K562 (cell line): ENCODE measurements around the gene CGNL1. TPM values are rescaled to one million over a fixed set of nuclear protein-coding genes. Genes with fewer than 3 reads are reported as not detected.

Experiments
- ATAC-seq: fragments of 200-7000 bp; cut with Tn5 transposase; 3 replicates; pipeline ENCODE4 v1.9.1; 2020; ENCODE audit warnings: moderate library complexity
- BruUV-seq: library from RNA; stranded (reverse); fragments of 400-500 nt; replicated peaks from 2 replicates; lab custom pipeline; 2021; lab: Mats Ljungman, UMichigan
- CTCF ChIA-PET: fragments of 300-600 bp; formaldehyde crosslinking; extraction: SDS; loops from one replicate; lab custom pipeline; 2021; ENCODE audit warnings: low intra/inter-chr PET ratio; lab: Yijun Ruan, JAX
- POLR2A ChIA-PET: fragments of 300-600, 350-650 bp; sonication (Branson Sonifier 250); formaldehyde crosslinking; extraction: SDS; loops from one replicate; lab custom pipeline; 2021; ENCODE audit warnings: antibody characterized with exemption, inconsistent platforms; lab: Yijun Ruan, JAX
- DNase-seq, 4 experiments: peaks; one replicate each; pipeline versions ENCODE4 v3.0.0 to v3.0.0-alpha.2; 2011 to 2018; ENCODE audit warnings: low spot score in 3 of 4, mixed read lengths in 3 of 4; ENCODE audit errors: extremely low read depth in 1 of 4
- FAIRE-seq: peaks from 2 replicates; lab custom pipeline; 2011; peaks lifted over from hg19 to GRCh38; lab: Jason Lieb, UNC
- H2AFZ ChIP-seq: 2 replicates; pipeline ENCODE4 v1.6.0; 2011; ENCODE audit warnings: low read depth, low read length, control low read depth, inconsistent platforms
- H3K27ac ChIP-seq: fragments of 200-600 bp; 3 replicates; pipeline ENCODE4 v1.8.0; 2011; ENCODE audit warnings: low read depth, mild to moderate bottlenecking, control low read depth, inconsistent platforms, low read length, moderate library complexity, mixed read lengths; ENCODE audit errors: extremely low read depth
- H3K27me3 ChIP-seq, 2 experiments: fragments of 300-600 bp in 1 of 2; 2 replicates in 1 of 2; 3 replicates in 1 of 2; pipeline versions ENCODE4 v1.6.0 to v1.8.0; 2011; ENCODE audit warnings: inconsistent platforms in 2 of 2, low read length in 2 of 2, mild to moderate bottlenecking in 1 of 2, mixed read lengths in 1 of 2, moderate library complexity in 1 of 2; ENCODE audit not compliant: control insufficient read depth in 2 of 2, insufficient read depth in 2 of 2
- H3K36me3 ChIP-seq: fragments of 300-600 bp; 3 replicates; pipeline ENCODE4 v1.8.0; 2011; ENCODE audit warnings: mild to moderate bottlenecking, low read length, inconsistent platforms; ENCODE audit not compliant: control insufficient read depth, insufficient read depth
- H3K4me1 ChIP-seq, 2 experiments: fragments of 200-600 bp in 1 of 2; replicated peaks in 1 of 2; 2 replicates in 1 of 2; 3 replicates in 1 of 2; pipeline versions ENCODE4 v1.5.1 to v1.8.0; 2011; ENCODE audit warnings: inconsistent platforms in 2 of 2, low read length in 2 of 2, mild to moderate bottlenecking in 1 of 2, mixed read lengths in 1 of 2, moderate library complexity in 1 of 2; ENCODE audit not compliant: control insufficient read depth in 2 of 2, insufficient read depth in 2 of 2
- H3K4me2 ChIP-seq: 2 replicates; pipeline ENCODE4 v1.6.1; 2011; ENCODE audit warnings: low read length, control low read depth, inconsistent platforms, mixed read lengths; ENCODE audit not compliant: insufficient read depth
- H3K4me3 ChIP-seq: fragments of 200-600 bp; sonication (generic), shearing (Covaris generic); 2 replicates; pipeline ENCODE4 v1.5.1; 2016; ENCODE audit warnings: control low read depth, inconsistent platforms
- H3K79me2 ChIP-seq: fragments of 200-600 bp; 3 replicates; pipeline ENCODE4 v1.8.0; 2011; ENCODE audit warnings: low read length, inconsistent platforms; ENCODE audit not compliant: control insufficient read depth, insufficient read depth
- H3K9ac ChIP-seq, 2 experiments: 2 replicates each; pipeline versions ENCODE4 v1.6.0 to v1.6.1; 2011; ENCODE audit warnings: low read depth in 2 of 2, low read length in 2 of 2, control low read depth in 1 of 2, inconsistent platforms in 1 of 2, mild to moderate bottlenecking in 1 of 2, mixed read lengths in 1 of 2; ENCODE audit not compliant: insufficient read depth in 1 of 2
- H3K9me1 ChIP-seq: one replicate; pipeline ENCODE4 v1.6.0; 2011; ENCODE audit warnings: inconsistent platforms, mild to moderate bottlenecking, low read length, moderate library complexity; ENCODE audit not compliant: control insufficient read depth, insufficient read depth
- H3K9me3 ChIP-seq: replicated peaks from 2 replicates; pipeline ENCODE4 v1.5.1; 2011; ENCODE audit warnings: low read depth, low read length, inconsistent platforms; ENCODE audit not compliant: control insufficient read depth, insufficient read depth
- H4K20me1 ChIP-seq: replicated peaks from 2 replicates; pipeline ENCODE4 v1.6.1; 2011; ENCODE audit warnings: low read length, inconsistent platforms, mixed read lengths; ENCODE audit not compliant: control insufficient read depth, insufficient read depth
- CTCF ChIP-seq, 3 experiments: IDR thresholded peaks in 2 of 3; conservative IDR thresholded peaks in 1 of 3; 2 replicates each; pipeline ENCODE4 v1.5.1; 2011 to 2012; ENCODE audit warnings: low read length in 3 of 3, mild to moderate bottlenecking in 3 of 3, control low read depth in 2 of 3, improper control_type of control experiment in 1 of 3, inconsistent platforms in 1 of 3, low read depth in 1 of 3, mixed read lengths in 1 of 3, moderate library complexity in 1 of 3; ENCODE audit not compliant: insufficient read depth in 2 of 3
- ETS1 ChIP-seq: conservative IDR thresholded peaks from 2 replicates; pipeline ENCODE4 v1.6.1; 2011; ENCODE audit warnings: low read depth, mild to moderate bottlenecking, low read length; ENCODE audit not compliant: control insufficient read depth
- NELFE ChIP-seq: IDR thresholded peaks from 2 replicates; pipeline ENCODE4 v1.6.1; 2011; ENCODE audit warnings: mild to moderate bottlenecking; ENCODE audit not compliant: insufficient read depth, insufficient read length
- RNF219 ChIP-seq: fragments of 250-450 bp; sonication (Bioruptor Pico); IDR thresholded peaks from 2 replicates; pipeline ENCODE4 v1.5.0; 2022; ENCODE audit warnings: mild to moderate bottlenecking
- ZFP36 ChIP-seq: fragments of 150-350 bp; IDR thresholded peaks from 2 replicates; pipeline ENCODE4 v1.6.1; 2018; ENCODE audit warnings: low read length, low read depth; ENCODE audit not compliant: partially characterized antibody
- ZNF76 ChIP-seq: fragments of 250-450 bp; sonication (Bioruptor Pico); IDR thresholded peaks from 2 replicates; pipeline ENCODE4 v1.4.0; 2020; ENCODE audit warnings: mild to moderate bottlenecking, moderate library complexity, borderline replicate concordance
- ZNF764 ChIP-seq: fragments of 250-450 bp; sonication (Bioruptor Pico); IDR thresholded peaks from 2 replicates; pipeline ENCODE4 v1.4.0; 2020; ENCODE audit warnings: low read depth, mild to moderate bottlenecking, moderate library complexity
- WGBS: fragments of 100-300 bp; shearing (Covaris generic); methylation state at CpG from one replicate; pipeline ENCODE4 v1.1.6; 2016; ENCODE audit warnings: low coverage, mixed read lengths; ENCODE audit not compliant: insufficient coverage; ENCODE audit errors: missing lambda C conversion rate; 5-methylcytosine and 5-hydroxymethylcytosine counted together
- in situ Hi-C: fragments of 300-500 bp; cut with MboI; formaldehyde crosslinking; loops from 4 replicates; pipeline ENCODE4 v1.15.0; 2018; ENCODE audit warnings: inconsistent platforms, mixed read lengths
- intact Hi-C: fragments of 100-400 bp; cut with micrococcal nuclease; formaldehyde crosslinking; loops from 2 replicates; pipeline ENCODE4 v1.14.2; 2022
- polyA plus RNA-seq, 8 experiments: library from polyadenylated mRNA; depleted of rRNA in 4 of 8; stranded (reverse) in 5 of 8; unstranded in 3 of 8; fragments of >200 nt; fragmentation: Nextera tagmentation in 2 of 8; fragmentation: Illumina TruSeq in 1 of 8; extraction: Ambion mirVana in 2 of 8; extraction: Trizol in 1 of 8; gene quantifications; 2 replicates each; pipeline versions ENCODE4 v1.2.1 to v1.2.3, GENCODE V29; 2011 to 2014; ENCODE audit warnings: inconsistent platforms in 1 of 8, missing spikeins in 1 of 8
- total RNA-seq, 7 experiments: library from RNA; depleted of rRNA in 6 of 7; stranded (reverse); fragments of >200 nt in 6 of 7; fragmentation: Illumina TruSeq in 2 of 7; extraction: Trizol in 2 of 7; gene quantifications; 2 replicates each; pipeline versions ENCODE4 v1.2.1 to v1.2.3, GENCODE V29; 2011 to 2021; ENCODE audit warnings: low replicate concordance in 1 of 7

CGNL1 gene
- total and polyA plus RNA-seq, 9 of the 15 experiments (the other 6 are each of a cell fraction or from before 2014, with no cell fraction given) = 0.01 to 0.07 TPM; not detected in 7

DNA sequence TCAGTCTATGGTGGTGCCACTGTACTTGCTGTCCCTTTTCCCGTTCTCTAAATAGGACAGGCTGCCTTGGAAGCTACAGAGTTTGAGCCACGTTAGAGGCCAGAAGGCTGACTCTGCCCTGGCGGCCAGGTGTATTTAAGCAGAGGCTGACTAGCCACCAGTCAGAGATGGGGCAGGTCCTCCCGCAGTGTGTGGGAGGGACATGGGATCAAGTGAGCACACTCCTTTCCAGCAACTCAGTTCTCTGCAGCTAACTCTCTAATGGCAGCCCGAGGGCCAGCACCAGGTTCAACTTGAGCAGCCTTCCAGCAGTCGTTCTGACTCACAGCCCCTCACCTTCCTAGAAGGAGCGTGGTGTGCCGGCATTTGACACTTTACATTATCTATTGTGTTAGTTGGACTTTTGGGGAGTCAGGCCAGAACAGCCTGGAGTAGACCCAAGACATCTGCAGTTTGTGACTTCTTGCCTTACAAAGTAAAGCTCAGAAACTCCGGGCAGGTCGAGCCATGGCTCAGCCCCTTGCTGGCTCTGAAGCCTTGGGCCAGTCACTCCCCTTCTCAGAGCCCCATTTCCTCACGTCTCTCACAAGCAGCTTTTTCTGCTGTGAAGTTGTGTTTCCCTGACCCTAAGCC is 168.7 kb downstream of the CGNL1 start (continued):
- TF ChIP-seq ZNF76 (CRISPR knock-in tag) (no peak), ZNF764 (CRISPR knock-in tag) (no peak), ETS1 (no peak)

DNA sequence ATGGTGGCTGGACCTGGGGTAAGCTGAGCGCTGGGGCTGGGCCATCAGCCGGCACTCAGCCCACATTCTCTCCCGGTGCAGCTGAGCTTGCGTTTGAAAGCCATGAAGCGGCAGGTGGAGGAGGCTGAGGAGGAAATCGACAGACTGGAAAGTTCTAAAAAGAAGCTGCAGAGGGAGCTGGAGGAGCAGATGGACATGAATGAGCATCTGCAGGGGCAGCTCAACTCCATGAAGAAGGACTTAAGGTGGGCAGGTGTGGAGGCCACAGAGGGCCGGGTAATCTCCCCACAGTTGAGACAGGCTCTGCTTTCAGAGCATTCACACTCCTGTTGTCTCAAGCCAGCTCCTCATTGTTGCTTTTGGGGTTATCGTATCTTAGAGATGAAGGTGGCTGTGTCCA is 169.7 kb downstream of the CGNL1 start:
- FAIRE-seq = no peak
- BruUV-seq = no TSS peak
- POLR2A ChIA-PET = interaction anchor here (0.6 to 1.4 kb wide), 3 partner anchors 17 to 120 kb away, joined by 3 to 4 read pairs (median 3); no protein-coding TSS in a partner anchor

More for the DNA sequence above, 169.7 kb downstream of the CGNL1 start:
- peak; percentile 28; the same call in 1 of the 3 replicates for ATAC-seq
- Histone ChIP-seq H3K79me2 (no peaks in the 10 kb centered on the region), H3K4me3 (no peak overlapping the region), H3K9me3 (no peaks in the 10 kb centered on the region), H4K20me1 (peaks cover 7% of the 10 kb centered on the region; the same call in 1 of the 2 replicates), H3K4me1 (no peaks in the 10 kb centered on the region), H3K27me3 (peaks cover 31 to 75% of the 10 kb centered on the region in 2 experiments), H3K36me3 (no peaks in the 10 kb centered on the region), H3K4me2 (no peak overlapping the region), H2AFZ (no peak overlapping the region), H3K27ac (no peak overlapping the region), H3K9me1 (no peaks in the 10 kb centered on the region), H3K9ac (no peak overlapping the region)
- TF ChIP-seq RNF219 (no peak), ZFP36 (no peak), CTCF (IDR thresholded peaks at IDR 0.05 in 2 of 3, conservative IDR thresholded peaks at IDR 0.05 in 1 of 3; ENCODE audit: insufficient read depth in 2 of 3, low read depth in 1 of 3, low read length in 3 of 3) (peak in 2 of 3 experiments; percentile 15 to 21; a peak in 1 of 6 replicates), NELFE (no peak)
- in situ Hi-C loops = no loop called here
- CTCF ChIA-PET = interaction anchor here (0.6 kb wide), 1 partner anchor 230 kb away, joined by 3 read pairs; no protein-coding TSS in a partner anchor
- 3% methylated on average over 8 of the region's 8 CpGs for WGBS
- DNase-seq = no peak
- intact Hi-C loops = no loop called here
